Measurements from ENCODE around the gene SEMA7A.

- TF ChIP-seq CTCF (conservative IDR thresholded peaks at IDR 0.05) = no peak
- no peak for TF ChIP-seq ZFX (IDR thresholded peaks at IDR 0.05)
These were observed 53.2 kb downstream of the SEMA7A start for GRCh38 chr15:74380361-74381189.

All from C4-2B (cell line).